DND-41 (cell line): ENCODE data around the gene AHR.

ENCODE experiments used
- EZH2 ChIP-seq: IDR thresholded peaks from 3 replicates; pipeline ENCODE4 v1.6.1; 2012; ENCODE audit warnings: borderline replicate concordance, low read depth, mild to moderate bottlenecking, moderate library complexity, low read length, inconsistent platforms; ENCODE audit not compliant: severe bottlenecking
- TF ChIP-seq, protein P1 (sequence below): IDR thresholded peaks from 2 replicates; pipeline ENCODE4 v1.5.1; 2012; ENCODE audit warnings: borderline replicate concordance, low read length, moderate library complexity, mild to moderate bottlenecking; ENCODE audit not compliant: poor library complexity, severe bottlenecking; ENCODE audit errors: extremely low read depth

DNA sequence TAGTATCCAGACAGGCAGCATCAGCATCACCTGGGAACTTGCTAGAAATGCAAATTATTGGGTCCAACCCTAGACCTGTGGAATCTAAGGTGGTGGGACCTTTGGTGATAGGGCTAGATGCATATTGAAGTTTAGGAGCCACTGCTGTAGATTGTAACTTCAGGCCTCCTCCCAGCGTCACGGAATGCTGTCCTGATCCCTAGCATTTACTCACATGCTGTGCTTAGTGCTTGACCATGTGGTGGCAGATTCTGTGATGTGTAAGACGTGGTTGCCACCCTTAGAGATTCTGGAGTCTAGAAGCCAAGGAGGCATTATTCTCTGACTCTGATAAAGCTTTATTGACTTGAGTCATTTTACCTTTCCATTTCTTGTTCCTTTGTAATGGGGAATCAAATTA, 13.5 kb downstream of the AHR start:
- TF ChIP-seq, protein P1, sequence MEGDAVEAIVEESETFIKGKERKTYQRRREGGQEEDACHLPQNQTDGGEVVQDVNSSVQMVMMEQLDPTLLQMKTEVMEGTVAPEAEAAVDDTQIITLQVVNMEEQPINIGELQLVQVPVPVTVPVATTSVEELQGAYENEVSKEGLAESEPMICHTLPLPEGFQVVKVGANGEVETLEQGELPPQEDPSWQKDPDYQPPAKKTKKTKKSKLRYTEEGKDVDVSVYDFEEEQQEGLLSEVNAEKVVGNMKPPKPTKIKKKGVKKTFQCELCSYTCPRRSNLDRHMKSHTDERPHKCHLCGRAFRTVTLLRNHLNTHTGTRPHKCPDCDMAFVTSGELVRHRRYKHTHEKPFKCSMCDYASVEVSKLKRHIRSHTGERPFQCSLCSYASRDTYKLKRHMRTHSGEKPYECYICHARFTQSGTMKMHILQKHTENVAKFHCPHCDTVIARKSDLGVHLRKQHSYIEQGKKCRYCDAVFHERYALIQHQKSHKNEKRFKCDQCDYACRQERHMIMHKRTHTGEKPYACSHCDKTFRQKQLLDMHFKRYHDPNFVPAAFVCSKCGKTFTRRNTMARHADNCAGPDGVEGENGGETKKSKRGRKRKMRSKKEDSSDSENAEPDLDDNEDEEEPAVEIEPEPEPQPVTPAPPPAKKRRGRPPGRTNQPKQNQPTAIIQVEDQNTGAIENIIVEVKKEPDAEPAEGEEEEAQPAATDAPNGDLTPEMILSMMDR = no peak
- TF ChIP-seq EZH2 = no peak
